Activated CD8-positive, alpha-beta T cell treated with anti-CD3 and anti-CD28 coated beads for 36 hours (primary cell): ENCODE results near the gene CDH7. TPM values are rescaled to one million over a fixed set of nuclear protein-coding genes. Genes with fewer than 3 reads are reported as not detected.

ENCODE experiments used
- ATAC-seq: fragments of 200-7000 bp; cut with Tn5 transposase; one replicate; pipeline ENCODE4 v1.10.0; 2021; ENCODE audit warnings: mild to moderate bottlenecking, moderate library complexity
- CTCF ChIA-PET: fragments of 350-600 bp; sonication (Branson Sonifier 250); formaldehyde crosslinking; loops from one replicate; lab custom pipeline; 2021; ENCODE audit warnings: antibody characterized with exemption; lab: Charles Lee
- POLR2A ChIA-PET: fragments of 350-600 bp; sonication (Branson Sonifier 250); formaldehyde crosslinking; loops from one replicate; lab custom pipeline; 2021; ENCODE audit warnings: antibody characterized with exemption; lab: Charles Lee
- DNase-seq: peaks from one replicate; pipeline ENCODE4 v3.0.0-alpha.2; 2020
- H3K27ac Mint-ChIP-seq: one replicate; pipeline ENCODE4 v1.8.0; 2021; ENCODE audit warnings: mild to moderate bottlenecking, mixed read lengths
- H3K27me3 Mint-ChIP-seq: one replicate; pipeline ENCODE4 v1.8.0; 2021; ENCODE audit warnings: mixed read lengths
- H3K36me3 Mint-ChIP-seq: one replicate; pipeline ENCODE4 v1.8.0; 2021; ENCODE audit warnings: low read depth, mixed read lengths
- H3K4me1 Mint-ChIP-seq: one replicate; pipeline ENCODE4 v1.8.0; 2021; ENCODE audit warnings: low read depth, mixed read lengths
- H3K4me3 Mint-ChIP-seq: one replicate; pipeline ENCODE4 v1.8.0; 2021; ENCODE audit warnings: mild to moderate bottlenecking, moderate library complexity, mixed read lengths
- H3K9me3 Mint-ChIP-seq: one replicate; pipeline ENCODE4 v1.8.0; 2021; ENCODE audit warnings: mixed read lengths
- intact Hi-C: fragments of 100-400 bp; cut with micrococcal nuclease; formaldehyde crosslinking; loops from one replicate; pipeline ENCODE4 v1.10.0; 2022
- total RNA-seq, 2 experiments: library from RNA; stranded (reverse); gene quantifications; one replicate each; pipeline ENCODE4 v1.2.3, GENCODE V29; 2021
- TF ChIP-seq, protein P1 (sequence below): fragments of 200-600 bp; IDR thresholded peaks from one replicate; pipeline ENCODE4 v1.8.0; 2022; ENCODE audit warnings: antibody characterized with exemption, mild to moderate bottlenecking

Gene CDH7, protein sequence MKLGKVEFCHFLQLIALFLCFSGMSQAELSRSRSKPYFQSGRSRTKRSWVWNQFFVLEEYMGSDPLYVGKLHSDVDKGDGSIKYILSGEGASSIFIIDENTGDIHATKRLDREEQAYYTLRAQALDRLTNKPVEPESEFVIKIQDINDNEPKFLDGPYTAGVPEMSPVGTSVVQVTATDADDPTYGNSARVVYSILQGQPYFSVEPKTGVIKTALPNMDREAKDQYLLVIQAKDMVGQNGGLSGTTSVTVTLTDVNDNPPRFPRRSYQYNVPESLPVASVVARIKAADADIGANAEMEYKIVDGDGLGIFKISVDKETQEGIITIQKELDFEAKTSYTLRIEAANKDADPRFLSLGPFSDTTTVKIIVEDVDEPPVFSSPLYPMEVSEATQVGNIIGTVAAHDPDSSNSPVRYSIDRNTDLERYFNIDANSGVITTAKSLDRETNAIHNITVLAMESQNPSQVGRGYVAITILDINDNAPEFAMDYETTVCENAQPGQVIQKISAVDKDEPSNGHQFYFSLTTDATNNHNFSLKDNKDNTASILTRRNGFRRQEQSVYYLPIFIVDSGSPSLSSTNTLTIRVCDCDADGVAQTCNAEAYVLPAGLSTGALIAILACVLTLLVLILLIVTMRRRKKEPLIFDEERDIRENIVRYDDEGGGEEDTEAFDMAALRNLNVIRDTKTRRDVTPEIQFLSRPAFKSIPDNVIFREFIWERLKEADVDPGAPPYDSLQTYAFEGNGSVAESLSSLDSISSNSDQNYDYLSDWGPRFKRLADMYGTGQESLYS
- total RNA-seq: not detected

DNA sequence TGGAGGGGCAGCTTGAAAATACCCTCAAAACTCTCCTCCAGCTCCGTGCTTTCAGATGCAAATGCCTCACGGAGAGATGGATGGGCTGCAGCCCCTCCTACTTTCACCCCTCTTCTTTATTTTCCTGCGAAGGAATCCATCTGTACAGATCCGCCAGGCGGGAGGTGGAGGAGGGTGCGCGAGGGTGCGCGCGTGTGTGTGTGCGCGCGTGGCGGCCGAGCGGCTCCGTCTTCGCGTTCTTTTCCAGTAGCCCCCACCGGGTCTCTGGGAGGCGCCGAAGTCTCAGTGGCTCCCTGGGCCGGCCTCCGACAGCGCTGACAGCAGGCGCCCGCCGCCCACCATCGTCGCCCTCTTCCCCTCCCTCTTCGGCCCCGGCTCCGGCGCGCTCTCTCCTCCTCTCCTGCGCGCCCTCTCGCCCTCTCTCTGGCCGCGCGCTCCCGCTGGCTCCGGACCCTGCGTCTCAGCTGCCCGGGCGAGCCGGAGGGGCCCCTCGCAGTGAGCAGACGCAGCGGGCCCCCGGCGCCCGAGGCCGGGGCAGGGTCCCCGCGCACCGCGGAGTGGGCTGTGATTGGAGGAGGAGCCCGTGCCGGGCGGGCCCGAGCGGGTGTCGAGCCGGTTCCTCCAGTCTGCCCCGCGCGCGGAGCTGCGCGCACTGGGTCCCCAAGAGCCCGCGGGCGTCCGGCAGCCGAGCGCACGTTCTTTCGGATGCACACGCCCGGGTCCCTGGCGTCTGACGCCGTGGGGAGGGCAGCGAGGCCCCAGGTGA is at the start of gene CDH7:
Gene CDH7, plus strand, starts transcription at position 624 of the 766 bp plus-strand sequence. CDS start 11,831 bp downstream, outside the sequence.
- no peaks in the 10 kb centered on the region for H3K4me1 Mint-ChIP-seq
- ChIA-PET POLR2A (no interaction called here), CTCF (no interaction called here)
- H3K27ac Mint-ChIP-seq: no peak within 1 kb of the TSS
- intact Hi-C loops: no loop called here
- H3K9me3 Mint-ChIP-seq: no peaks in the 10 kb centered on the region
- H3K4me3 Mint-ChIP-seq: no peak within 1 kb of the TSS
- peaks cover 3% of the 10 kb centered on the region for H3K36me3 Mint-ChIP-seq
- no peak for DNase-seq
- TF ChIP-seq, protein P1, sequence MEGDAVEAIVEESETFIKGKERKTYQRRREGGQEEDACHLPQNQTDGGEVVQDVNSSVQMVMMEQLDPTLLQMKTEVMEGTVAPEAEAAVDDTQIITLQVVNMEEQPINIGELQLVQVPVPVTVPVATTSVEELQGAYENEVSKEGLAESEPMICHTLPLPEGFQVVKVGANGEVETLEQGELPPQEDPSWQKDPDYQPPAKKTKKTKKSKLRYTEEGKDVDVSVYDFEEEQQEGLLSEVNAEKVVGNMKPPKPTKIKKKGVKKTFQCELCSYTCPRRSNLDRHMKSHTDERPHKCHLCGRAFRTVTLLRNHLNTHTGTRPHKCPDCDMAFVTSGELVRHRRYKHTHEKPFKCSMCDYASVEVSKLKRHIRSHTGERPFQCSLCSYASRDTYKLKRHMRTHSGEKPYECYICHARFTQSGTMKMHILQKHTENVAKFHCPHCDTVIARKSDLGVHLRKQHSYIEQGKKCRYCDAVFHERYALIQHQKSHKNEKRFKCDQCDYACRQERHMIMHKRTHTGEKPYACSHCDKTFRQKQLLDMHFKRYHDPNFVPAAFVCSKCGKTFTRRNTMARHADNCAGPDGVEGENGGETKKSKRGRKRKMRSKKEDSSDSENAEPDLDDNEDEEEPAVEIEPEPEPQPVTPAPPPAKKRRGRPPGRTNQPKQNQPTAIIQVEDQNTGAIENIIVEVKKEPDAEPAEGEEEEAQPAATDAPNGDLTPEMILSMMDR: no peak
- peaks cover 18% of the 10 kb centered on the region for H3K27me3 Mint-ChIP-seq
- no peak for ATAC-seq

DNA sequence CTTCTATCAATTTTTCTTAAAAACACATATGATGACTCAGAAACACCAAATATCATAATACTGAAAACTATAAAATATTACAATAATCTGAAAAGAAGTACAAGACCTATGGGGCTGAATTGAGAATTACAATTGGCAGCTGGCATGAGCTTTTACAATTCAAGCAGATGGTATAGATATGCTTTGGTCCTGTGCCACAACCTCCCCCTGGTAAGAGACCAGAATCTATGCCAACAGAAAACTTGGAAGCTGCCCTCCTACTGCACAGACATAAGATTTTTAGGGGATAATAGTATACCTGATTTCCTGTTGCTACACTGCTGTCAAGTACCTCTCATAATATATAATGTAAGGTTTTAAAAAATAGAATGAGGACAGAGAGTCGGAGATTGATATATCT is 46.8 kb upstream of the CDH7 start:
- no peak overlapping the region for H3K27ac Mint-ChIP-seq
- ChIA-PET POLR2A (no interaction called here), CTCF (no interaction called here)
- no peaks in the 10 kb centered on the region for H3K36me3 Mint-ChIP-seq
- peaks cover 7% of the 10 kb centered on the region for H3K9me3 Mint-ChIP-seq
- intact Hi-C loops: no loop called here
- DNase-seq: no peak
- no peaks in the 10 kb centered on the region for H3K27me3 Mint-ChIP-seq
- TF ChIP-seq, protein P1: no peak
- ATAC-seq: no peak
- no peak overlapping the region for H3K4me3 Mint-ChIP-seq
- no peaks in the 10 kb centered on the region for H3K4me1 Mint-ChIP-seq

DNA sequence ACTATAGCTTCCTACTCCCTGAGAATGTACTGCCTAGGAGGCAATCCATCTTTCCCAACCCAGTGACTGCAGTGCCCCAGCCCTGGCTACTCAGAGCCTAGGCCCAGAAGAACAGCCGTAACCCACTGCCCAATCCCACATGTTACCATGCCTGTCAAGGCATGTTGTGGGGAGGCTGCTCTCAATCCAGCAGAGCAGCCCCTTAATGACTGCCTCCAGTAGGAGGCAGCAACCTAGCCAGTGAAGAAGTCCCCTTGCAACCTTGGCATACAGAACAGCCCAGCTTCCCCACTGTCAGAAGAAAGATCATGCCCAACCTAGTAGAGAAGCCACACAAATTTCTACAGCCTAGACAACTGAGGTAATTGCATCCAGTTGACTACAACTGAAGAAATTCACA is 44.2 kb upstream of the CDH7 start:
- CTCF ChIA-PET: no interaction called here
- intact Hi-C loops: no loop called here
- no peaks in the 10 kb centered on the region for H3K36me3 Mint-ChIP-seq
- no peak overlapping the region for H3K4me3 Mint-ChIP-seq
- DNase-seq: no peak
- H3K27me3 Mint-ChIP-seq: no peaks in the 10 kb centered on the region
- no peak overlapping the region for H3K27ac Mint-ChIP-seq
- TF ChIP-seq, protein P1: no peak
- POLR2A ChIA-PET: no interaction called here
- ATAC-seq: no peak
- peaks cover 11% of the 10 kb centered on the region for H3K9me3 Mint-ChIP-seq
- H3K4me1 Mint-ChIP-seq: no peaks in the 10 kb centered on the region

DNA sequence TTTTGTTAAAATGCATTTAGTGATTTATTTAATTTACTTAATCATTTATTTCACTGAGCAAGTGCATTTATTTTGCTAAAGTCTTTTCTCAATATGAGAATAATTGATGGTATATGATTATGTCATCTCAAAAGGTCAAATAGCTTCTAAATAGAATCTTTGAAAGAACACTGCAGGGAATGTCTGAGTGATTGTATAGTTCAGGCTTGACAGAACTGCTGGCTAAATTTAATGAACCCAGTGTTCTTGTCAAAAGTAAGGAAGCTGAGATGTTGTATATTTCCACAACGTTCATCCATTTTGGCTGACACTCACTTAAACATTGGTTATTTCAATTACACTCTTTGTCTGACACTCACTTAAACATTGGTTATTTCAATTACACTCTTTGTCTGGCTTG is 39.3 kb upstream of the CDH7 start:
- Mint-ChIP-seq H3K9me3 (peaks cover 12% of the 10 kb centered on the region), H3K27ac (no peak overlapping the region), H3K36me3 (no peaks in the 10 kb centered on the region), H3K4me1 (no peaks in the 10 kb centered on the region), H3K4me3 (no peak overlapping the region), H3K27me3 (no peaks in the 10 kb centered on the region)
- no peak for ATAC-seq
- no peak for DNase-seq
- POLR2A ChIA-PET: no interaction called here
- intact Hi-C loops: no loop called here
- TF ChIP-seq, protein P1: no peak
- CTCF ChIA-PET: no interaction called here
